Measurements from ENCODE around the gene IRF2BP1. TPM values are rescaled to one million over a fixed set of nuclear protein-coding genes. Genes with fewer than 3 reads are reported as not detected.

Gene IRF2BP1
- total RNA-seq, 4 donors from 2014 or later, result 24.7 to 36.9 (median 30.7) TPM

GRCh38 chr19:45911291-45911690, 25.4 kb upstream of the IRF2BP1 start:
- Histone ChIP-seq H3K27me3 (peaks cover 26% of the 10 kb centered on the region), H3K36me3 (no peaks in the 10 kb centered on the region), H3K4me3 (no peak overlapping the region), H3K27ac (no peak overlapping the region), H3K9me3 (no peaks in the 10 kb centered on the region), H3K4me1 (no peaks in the 10 kb centered on the region)
- TF ChIP-seq EP300 (IDR thresholded peaks at IDR 0.05) (no peak), CTCF (IDR thresholded peaks at IDR 0.05) (no peak), POLR2AphosphoS5 (IDR thresholded peaks at IDR 0.05) (no peak), POLR2A (IDR thresholded peaks at IDR 0.05) (no peak)
- WGBS, result 56% methylated on average over 8 of the region's 8 CpGs
- no peak for DNase-seq (ENCODE audit: low spot score in 2 of 2)

GRCh38 chr19:45908956-45909355, 23.0 kb upstream of the IRF2BP1 start:
- TF ChIP-seq CTCF (IDR thresholded peaks at IDR 0.05) (no peak), POLR2A (IDR thresholded peaks at IDR 0.05) (no peak), POLR2AphosphoS5 (IDR thresholded peaks at IDR 0.05) (no peak), EP300 (IDR thresholded peaks at IDR 0.05) (no peak)
- Histone ChIP-seq H3K4me3 (no peak overlapping the region), H3K27me3 (peaks cover 14% of the 10 kb centered on the region), H3K9me3 (no peaks in the 10 kb centered on the region), H3K36me3 (no peaks in the 10 kb centered on the region), H3K4me1 (no peaks in the 10 kb centered on the region), H3K27ac (no peak overlapping the region)
- 86% methylated on average over 5 of the region's 5 CpGs for WGBS
- no peak for DNase-seq (ENCODE audit: low spot score in 2 of 2)

DNA sequence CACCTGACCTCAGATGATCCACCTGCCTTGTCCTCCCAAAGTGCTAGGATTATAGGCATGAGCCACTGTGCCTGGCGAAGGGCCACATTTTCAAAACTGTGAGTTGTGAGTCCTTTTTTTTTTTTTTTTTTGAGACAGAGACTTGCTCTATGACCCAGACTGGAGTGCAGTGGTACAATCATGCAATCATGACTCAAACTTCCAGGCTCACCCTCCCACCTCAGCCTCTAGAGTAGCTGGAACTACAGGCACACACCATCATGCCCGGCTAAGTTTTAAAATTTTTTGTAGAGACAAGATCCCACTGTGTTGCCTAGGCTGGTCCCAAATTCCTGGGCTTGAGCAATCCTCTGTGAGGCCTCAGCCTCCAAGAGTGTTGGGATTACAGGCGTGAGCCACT, 20.3 kb upstream of the IRF2BP1 start:
- WGBS, result 87% methylated on average over 3 of the region's 3 CpGs

GRCh38 chr19:45905011-45905410, 19.1 kb upstream of the IRF2BP1 start:
- TF ChIP-seq EP300 (IDR thresholded peaks at IDR 0.05) (no peak), POLR2AphosphoS5 (IDR thresholded peaks at IDR 0.05) (no peak), POLR2A (IDR thresholded peaks at IDR 0.05) (no peak), CTCF (IDR thresholded peaks at IDR 0.05) (no peak)
- H3K4me1 ChIP-seq, result peaks cover 24% of the 10 kb centered on the region
- no peak overlapping the region for H3K4me3 ChIP-seq
- WGBS, result 83% methylated on average over 10 of the region's 10 CpGs
- no peak overlapping the region for H3K27ac ChIP-seq
- H3K27me3 ChIP-seq, result no peaks in the 10 kb centered on the region
- no peak for DNase-seq (ENCODE audit: low spot score in 2 of 2)
- no peaks in the 10 kb centered on the region for H3K9me3 ChIP-seq
- H3K36me3 ChIP-seq, result no peaks in the 10 kb centered on the region

More for the DNA sequence above, 20.3 kb upstream of the IRF2BP1 start:
- Histone ChIP-seq H3K27ac (no peak overlapping the region), H3K4me3 (no peak overlapping the region), H3K4me1 (peaks cover 15% of the 10 kb centered on the region), H3K9me3 (no peaks in the 10 kb centered on the region), H3K27me3 (peaks cover 3% of the 10 kb centered on the region), H3K36me3 (no peaks in the 10 kb centered on the region)
- TF ChIP-seq POLR2AphosphoS5 (IDR thresholded peaks at IDR 0.05) (no peak), POLR2A (IDR thresholded peaks at IDR 0.05) (no peak), EP300 (IDR thresholded peaks at IDR 0.05) (no peak), CTCF (IDR thresholded peaks at IDR 0.05) (no peak)
- no peak for DNase-seq (ENCODE audit: low spot score in 2 of 2)

- H3K27me3 ChIP-seq, result no peaks in the 10 kb centered on the region
- TF ChIP-seq EP300 (IDR thresholded peaks at IDR 0.05) (no peak), POLR2AphosphoS5 (IDR thresholded peaks at IDR 0.05) (peak in 2 of 3 donors; percentile 35 to 72), POLR2A (IDR thresholded peaks at IDR 0.05) (no peak), CTCF (IDR thresholded peaks at IDR 0.05) (no peak)
- 7% methylated on average over 22 of the region's 73 CpGs for WGBS
- H3K9me3 ChIP-seq, result no peaks in the 10 kb centered on the region
- H3K4me1 ChIP-seq, result peaks cover 24% of the 10 kb centered on the region
- peak overlapping the region; percentile 26 for H3K27ac ChIP-seq
- DNase-seq (ENCODE audit: low spot score in 2 of 2), result peak; percentile 96 to 97
- peak overlapping the region; percentile 72 for H3K4me3 ChIP-seq
- peaks cover 15% of the 10 kb centered on the region for H3K36me3 ChIP-seq
These were observed 17.0 kb upstream of the IRF2BP1 start for GRCh38 chr19:45902651-45903625.
